GM12892 (cell line): Measurements from ENCODE around the gene ADSL.

Experiments used
- POLR2A ChIP-seq: IDR thresholded peaks from 2 replicates; pipeline ENCODE4 v1.6.1; 2011; ENCODE audit warnings: low read depth, low read length, control low read depth
- POLR2AphosphoS5 ChIP-seq: IDR thresholded peaks from 2 replicates; pipeline ENCODE4 v1.6.1; 2011; ENCODE audit warnings: low read depth, low read length, control low read depth

DNA sequence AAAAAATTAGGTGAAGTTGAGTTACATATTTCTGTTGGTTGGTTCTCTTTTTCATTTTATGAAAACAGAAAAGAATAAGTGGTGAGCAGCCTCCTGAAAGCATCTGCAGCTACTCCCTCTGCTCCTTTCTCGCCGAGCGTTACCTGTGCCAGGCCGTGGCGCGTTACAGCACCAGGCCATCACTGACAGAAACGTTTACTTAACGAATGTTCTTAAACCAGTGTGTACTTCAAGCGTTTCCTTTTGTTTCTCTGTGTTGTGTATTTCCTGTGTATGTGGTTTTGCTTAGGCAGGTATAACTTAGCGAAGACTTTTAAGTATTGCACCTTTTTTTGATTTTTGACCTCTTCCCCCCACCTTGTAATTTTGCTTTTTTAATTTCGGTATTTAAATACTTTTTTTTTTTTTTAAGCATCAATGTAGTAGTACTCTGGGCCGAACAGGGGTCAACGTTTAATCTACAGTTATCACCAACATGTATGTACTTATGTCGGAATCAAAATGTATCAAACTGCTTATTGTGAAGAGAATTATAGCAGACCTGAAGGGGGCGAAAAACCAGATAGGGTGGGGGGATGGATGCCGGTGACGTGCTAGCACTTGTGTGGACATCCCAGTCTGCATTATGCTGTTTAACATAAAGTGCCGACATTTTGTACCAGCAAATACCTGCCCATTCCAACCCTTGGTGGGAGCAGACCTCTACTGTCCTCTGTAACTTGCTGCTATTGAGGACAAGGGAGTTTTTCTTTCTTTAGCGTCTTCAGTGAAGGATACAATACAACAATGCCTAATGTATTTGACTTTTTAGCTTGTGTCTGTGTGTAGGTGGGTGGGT lies 21.6 kb upstream of the ADSL start:
- TF ChIP-seq POLR2A = no peak
- no peak for TF ChIP-seq POLR2AphosphoS5
